HL-60 (cell line): ENCODE measurements around the gene PLAC8L1.

Source experiments
- GABPA ChIP-seq: IDR thresholded peaks from 2 replicates; pipeline ENCODE4 v1.6.1; 2012; ENCODE audit warnings: low read depth
- POLR2AphosphoS5 ChIP-seq: IDR thresholded peaks from 2 replicates; pipeline ENCODE4 v1.6.1; 2012; ENCODE audit warnings: low read depth
- TF ChIP-seq, protein P1 (sequence below): IDR thresholded peaks from 2 replicates; pipeline ENCODE4 v1.6.1; 2012; ENCODE audit warnings: low read depth; ENCODE audit not compliant: insufficient replicate concordance

DNA sequence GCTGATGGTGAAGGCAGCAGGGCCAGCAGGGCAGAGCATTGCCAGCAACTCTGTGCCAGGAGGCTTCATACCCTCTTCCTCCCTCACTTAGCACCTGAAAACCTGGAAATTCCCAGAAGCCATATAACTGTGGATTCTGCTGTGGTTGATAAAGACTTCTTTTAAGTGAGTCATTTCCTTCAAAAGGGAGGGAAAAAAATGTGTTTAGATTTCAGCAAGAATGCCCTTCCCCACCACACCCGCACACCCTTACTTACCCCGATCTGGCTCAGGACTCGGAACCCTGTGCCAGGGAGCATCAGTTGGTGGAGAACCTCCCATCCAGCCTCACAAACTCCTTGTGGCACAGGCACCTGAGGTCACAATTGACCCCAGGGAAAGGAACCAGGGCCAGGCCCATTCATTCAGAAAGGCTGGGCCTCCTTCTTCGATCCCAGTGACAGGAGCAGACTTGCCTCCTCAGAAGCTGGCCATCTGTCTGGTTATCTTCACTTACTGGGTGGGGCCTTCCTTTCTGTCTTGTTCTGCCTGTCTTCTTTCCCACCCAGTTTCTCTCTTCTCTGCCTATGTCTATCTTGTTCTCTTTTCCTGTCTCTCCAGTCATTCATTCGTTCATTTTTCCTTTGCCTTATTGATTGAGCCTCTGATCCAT is 62.6 kb downstream of the PLAC8L1 start:
- TF ChIP-seq POLR2AphosphoS5: no peak
- TF ChIP-seq GABPA: no peak
- TF ChIP-seq, protein P1, sequence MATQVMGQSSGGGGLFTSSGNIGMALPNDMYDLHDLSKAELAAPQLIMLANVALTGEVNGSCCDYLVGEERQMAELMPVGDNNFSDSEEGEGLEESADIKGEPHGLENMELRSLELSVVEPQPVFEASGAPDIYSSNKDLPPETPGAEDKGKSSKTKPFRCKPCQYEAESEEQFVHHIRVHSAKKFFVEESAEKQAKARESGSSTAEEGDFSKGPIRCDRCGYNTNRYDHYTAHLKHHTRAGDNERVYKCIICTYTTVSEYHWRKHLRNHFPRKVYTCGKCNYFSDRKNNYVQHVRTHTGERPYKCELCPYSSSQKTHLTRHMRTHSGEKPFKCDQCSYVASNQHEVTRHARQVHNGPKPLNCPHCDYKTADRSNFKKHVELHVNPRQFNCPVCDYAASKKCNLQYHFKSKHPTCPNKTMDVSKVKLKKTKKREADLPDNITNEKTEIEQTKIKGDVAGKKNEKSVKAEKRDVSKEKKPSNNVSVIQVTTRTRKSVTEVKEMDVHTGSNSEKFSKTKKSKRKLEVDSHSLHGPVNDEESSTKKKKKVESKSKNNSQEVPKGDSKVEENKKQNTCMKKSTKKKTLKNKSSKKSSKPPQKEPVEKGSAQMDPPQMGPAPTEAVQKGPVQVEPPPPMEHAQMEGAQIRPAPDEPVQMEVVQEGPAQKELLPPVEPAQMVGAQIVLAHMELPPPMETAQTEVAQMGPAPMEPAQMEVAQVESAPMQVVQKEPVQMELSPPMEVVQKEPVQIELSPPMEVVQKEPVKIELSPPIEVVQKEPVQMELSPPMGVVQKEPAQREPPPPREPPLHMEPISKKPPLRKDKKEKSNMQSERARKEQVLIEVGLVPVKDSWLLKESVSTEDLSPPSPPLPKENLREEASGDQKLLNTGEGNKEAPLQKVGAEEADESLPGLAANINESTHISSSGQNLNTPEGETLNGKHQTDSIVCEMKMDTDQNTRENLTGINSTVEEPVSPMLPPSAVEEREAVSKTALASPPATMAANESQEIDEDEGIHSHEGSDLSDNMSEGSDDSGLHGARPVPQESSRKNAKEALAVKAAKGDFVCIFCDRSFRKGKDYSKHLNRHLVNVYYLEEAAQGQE: no peak
